AG04449 (cell line): ENCODE data around the gene NR2F1-AS1.

Experiments used
- CTCF ChIA-PET: fragments of 350-600 bp; formaldehyde crosslinking; extraction: SDS; loops from one replicate; lab custom pipeline; 2021; ENCODE audit warnings: antibody characterized with exemption; lab: Yijun Ruan, JAX
- POLR2A ChIA-PET: fragments of 400-600, 350-600 bp; formaldehyde crosslinking; extraction: SDS; loops from one replicate; lab custom pipeline; 2020; ENCODE audit warnings: antibody characterized with exemption, inconsistent platforms; lab: Yijun Ruan, JAX
- DNase-seq: peaks from one replicate; pipeline ENCODE4 v3.0.0-alpha.2; 2010; ENCODE audit warnings: low read depth, low spot score
- H3K4me3 ChIP-seq: 2 replicates; pipeline ENCODE4 v1.5.1; 2011; ENCODE audit warnings: low read depth, mild to moderate bottlenecking, control low read depth, low read length
- TF ChIP-seq, protein P1 (sequence below): IDR thresholded peaks from one replicate; pipeline ENCODE4 v1.5.1; 2011; ENCODE audit warnings: mild to moderate bottlenecking, moderate library complexity, low read length, control low read depth, inconsistent platforms; ENCODE audit not compliant: insufficient read depth; ENCODE audit errors: missing control alignments

The NR2F1-AS1 gene

DNA sequence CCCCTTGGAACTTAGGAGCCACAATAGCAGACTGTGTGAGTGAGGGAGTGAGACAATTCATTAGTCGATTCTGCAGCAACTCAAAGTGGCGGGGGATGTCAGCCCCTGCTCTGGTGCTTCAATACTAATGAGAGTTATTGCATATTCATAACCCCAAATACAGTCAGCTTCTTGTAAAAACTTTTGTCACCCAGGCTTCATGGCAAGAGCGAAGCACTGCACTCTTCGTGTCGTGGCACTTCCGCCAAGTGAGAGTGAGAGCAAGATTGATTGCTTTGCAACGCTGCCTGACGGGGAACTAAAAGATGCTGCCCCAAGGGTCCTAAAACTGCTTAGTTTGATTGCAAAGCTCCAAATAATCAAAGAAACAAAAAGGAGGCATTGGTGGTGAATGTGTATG lies 150.9 kb downstream of the NR2F1-AS1 start:
- TF ChIP-seq, protein P1, sequence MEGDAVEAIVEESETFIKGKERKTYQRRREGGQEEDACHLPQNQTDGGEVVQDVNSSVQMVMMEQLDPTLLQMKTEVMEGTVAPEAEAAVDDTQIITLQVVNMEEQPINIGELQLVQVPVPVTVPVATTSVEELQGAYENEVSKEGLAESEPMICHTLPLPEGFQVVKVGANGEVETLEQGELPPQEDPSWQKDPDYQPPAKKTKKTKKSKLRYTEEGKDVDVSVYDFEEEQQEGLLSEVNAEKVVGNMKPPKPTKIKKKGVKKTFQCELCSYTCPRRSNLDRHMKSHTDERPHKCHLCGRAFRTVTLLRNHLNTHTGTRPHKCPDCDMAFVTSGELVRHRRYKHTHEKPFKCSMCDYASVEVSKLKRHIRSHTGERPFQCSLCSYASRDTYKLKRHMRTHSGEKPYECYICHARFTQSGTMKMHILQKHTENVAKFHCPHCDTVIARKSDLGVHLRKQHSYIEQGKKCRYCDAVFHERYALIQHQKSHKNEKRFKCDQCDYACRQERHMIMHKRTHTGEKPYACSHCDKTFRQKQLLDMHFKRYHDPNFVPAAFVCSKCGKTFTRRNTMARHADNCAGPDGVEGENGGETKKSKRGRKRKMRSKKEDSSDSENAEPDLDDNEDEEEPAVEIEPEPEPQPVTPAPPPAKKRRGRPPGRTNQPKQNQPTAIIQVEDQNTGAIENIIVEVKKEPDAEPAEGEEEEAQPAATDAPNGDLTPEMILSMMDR: no peak
- CTCF ChIA-PET: no interaction called here
- no peak overlapping the region for H3K4me3 ChIP-seq
- POLR2A ChIA-PET: no interaction called here
- no peak for DNase-seq

DNA sequence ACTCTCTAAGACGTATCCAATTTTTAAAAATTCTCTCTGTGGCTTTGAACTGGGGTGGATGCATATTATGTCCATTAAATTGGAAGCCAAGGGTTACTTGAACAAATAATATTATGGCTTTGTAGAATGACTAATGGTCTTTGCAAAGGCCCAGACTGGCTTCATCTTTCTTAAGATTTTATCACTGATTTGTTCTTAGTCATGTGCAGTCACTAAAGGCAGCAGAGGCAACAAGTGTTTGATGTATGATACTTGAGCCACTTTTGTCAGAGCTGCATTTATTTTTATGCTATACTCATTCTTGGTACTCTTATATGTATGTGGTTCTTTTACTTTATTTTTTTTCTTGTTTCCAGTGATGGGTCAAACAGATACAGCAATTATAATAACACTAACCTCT lies 152.2 kb downstream of the NR2F1-AS1 start:
- ChIA-PET CTCF (no interaction called here), POLR2A (no interaction called here)
- TF ChIP-seq, protein P1: no peak
- H3K4me3 ChIP-seq: no peak overlapping the region
- no peak for DNase-seq

DNA sequence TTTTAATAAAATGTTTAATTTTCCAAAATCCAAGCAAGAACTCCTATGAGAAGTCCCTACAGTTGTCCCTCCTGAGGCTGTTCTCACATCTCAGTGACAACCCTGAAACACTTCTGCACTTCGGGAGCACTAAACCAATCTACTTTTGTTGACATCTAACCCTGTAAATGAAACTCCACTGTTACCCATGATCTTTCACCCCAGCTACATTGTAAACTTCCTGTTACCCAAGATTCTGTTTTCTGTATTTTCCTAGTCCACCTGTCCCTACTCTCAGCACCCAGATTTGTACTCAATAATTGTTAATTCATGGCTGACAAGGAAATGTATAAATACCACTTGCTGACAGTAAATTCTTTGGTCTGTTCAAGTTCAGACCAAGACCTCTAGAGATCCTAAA lies 153.7 kb downstream of the NR2F1-AS1 start:
- TF ChIP-seq, protein P1: no peak
- no peak overlapping the region for H3K4me3 ChIP-seq
- ChIA-PET CTCF (no interaction called here), POLR2A (no interaction called here)
- no peak for DNase-seq

DNA sequence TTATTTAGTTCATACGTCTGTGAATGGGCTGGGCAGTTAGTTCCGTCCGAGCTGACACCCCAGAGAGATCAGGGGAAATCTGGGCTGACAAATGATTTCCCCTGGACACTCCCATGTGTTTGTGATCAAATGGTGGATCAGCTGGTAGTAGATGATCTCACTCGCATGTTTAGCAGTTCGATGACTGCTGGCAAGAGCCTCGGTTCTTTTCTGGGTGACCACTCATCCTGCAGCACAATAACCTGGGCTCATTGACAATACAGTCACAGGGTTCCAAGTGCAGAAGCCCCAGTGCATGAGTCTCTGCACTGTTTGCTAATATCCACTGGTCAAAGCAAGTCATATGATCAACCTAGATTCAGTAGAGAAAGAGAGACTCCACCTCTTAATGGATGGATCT lies 155.9 kb downstream of the NR2F1-AS1 start:
- no peak for DNase-seq
- ChIA-PET POLR2A (no interaction called here), CTCF (no interaction called here)
- TF ChIP-seq, protein P1: no peak
- no peak overlapping the region for H3K4me3 ChIP-seq

DNA sequence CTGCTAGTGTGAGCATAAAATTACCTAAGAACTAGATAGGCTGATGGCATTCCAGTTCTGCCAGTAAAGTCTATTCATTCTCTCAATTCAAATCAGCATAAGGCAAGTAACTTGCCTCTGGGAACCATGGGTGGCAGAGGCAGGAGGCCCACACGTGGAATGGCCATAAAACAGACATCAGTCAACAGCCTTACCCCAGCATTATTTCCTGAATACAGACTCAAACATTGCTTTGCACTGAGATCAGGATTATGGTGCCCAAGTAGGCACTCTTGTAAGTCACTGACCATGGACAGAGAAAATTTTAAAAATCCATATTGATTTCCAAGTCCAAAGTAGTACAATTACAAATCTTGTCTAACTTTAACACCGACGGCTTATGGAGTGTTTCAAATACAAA lies 157.7 kb downstream of the NR2F1-AS1 start:
- CTCF ChIA-PET: no interaction called here
- no peak for DNase-seq
- no peak overlapping the region for H3K4me3 ChIP-seq
- POLR2A ChIA-PET: no interaction called here
- TF ChIP-seq, protein P1: no peak

DNA sequence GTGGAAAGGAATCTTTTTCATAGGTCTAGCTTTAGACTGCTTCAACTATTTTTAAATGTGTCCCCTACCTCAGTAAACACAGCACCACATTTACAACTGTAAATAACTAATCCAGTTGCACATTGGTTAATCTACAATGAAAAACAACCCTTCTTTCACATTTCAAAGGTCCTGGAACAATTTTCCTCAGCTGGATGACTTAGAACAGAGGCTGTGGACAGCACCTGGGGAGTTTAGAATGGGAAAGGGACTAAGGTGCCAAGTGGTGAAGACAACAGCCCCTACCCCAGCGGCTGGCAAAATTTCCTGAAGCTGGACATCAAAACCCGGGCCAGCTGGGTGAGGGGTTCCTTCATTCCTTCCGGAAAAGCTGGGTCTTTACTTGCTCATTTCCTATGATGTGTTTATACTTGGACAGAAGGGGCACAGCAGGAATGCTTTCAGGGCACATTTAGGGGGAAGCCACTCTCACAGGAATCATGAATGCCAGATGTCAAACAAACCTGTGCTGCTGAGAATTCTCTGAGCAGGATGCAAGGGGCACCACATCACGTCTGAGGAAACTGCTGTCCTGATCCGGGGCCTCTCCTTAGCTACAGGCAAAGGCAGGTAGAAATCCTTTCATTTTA lies 158.3 kb downstream of the NR2F1-AS1 start:
- ChIA-PET POLR2A (no interaction called here), CTCF (no interaction called here)
- TF ChIP-seq, protein P1: no peak
- no peak for DNase-seq
- no peak overlapping the region for H3K4me3 ChIP-seq
